HEK293 (cell line): ENCODE measurements around the gene NAPA.

ENCODE experiments used
- CTCF ChIA-PET: fragments of 350-600 bp; formaldehyde crosslinking; extraction: SDS; loops from one replicate; lab custom pipeline; 2021; ENCODE audit warnings: antibody characterized with exemption; lab: Yijun Ruan, JAX
- POLR2A ChIA-PET: fragments of 300-600 bp; formaldehyde crosslinking; extraction: SDS; loops from one replicate; lab custom pipeline; 2020; ENCODE audit warnings: antibody characterized with exemption, inconsistent platforms; lab: Yijun Ruan, JAX
- H3K27ac ChIP-seq: fragments of 200-500 bp; sonication (Bioruptor generic); 2 replicates; pipeline ENCODE4 v1.5.1; 2014; ENCODE audit warnings: low read depth, low read length, control low read depth, inconsistent platforms; ENCODE audit errors: extremely low read depth
- H3K36me3 ChIP-seq, 2 experiments: fragments of 200-500 bp in 1 of 2; sonication (Bioruptor generic) in 1 of 2; 1 replicate in 1 of 2; 2 replicates in 1 of 2; pipeline ENCODE4 v1.5.1; 2014 to 2017; ENCODE audit warnings: inconsistent platforms in 2 of 2, low read length in 2 of 2; ENCODE audit not compliant: control insufficient read depth in 2 of 2, insufficient read depth in 1 of 2
- H3K4me1 ChIP-seq: fragments of 200-500 bp; sonication (Bioruptor generic); 2 replicates; pipeline ENCODE4 v1.5.1; 2014; ENCODE audit warnings: mild to moderate bottlenecking, low read length, inconsistent platforms; ENCODE audit not compliant: control insufficient read depth, insufficient read depth
- H3K4me3 ChIP-seq: 2 replicates; pipeline ENCODE4 v1.5.1; 2011; ENCODE audit warnings: low read depth, mild to moderate bottlenecking, control low read depth, low read length, moderate library complexity
- H3K9me3 ChIP-seq: fragments of 200-500 bp; sonication (Bioruptor generic); 2 replicates; pipeline ENCODE4 v1.5.1; 2014; ENCODE audit warnings: low read depth, low read length, inconsistent platforms; ENCODE audit not compliant: control insufficient read depth, insufficient read depth
- CTCF ChIP-seq: fragments of 450-650 bp; formaldehyde crosslinking; IDR thresholded peaks from 2 replicates; pipeline ENCODE4 v1.5.1; 2016; ENCODE audit warnings: missing biosample characterization, missing genetic modification characterization
- HOXC10 ChIP-seq: sonication (generic); formaldehyde crosslinking; IDR thresholded peaks from 2 replicates; pipeline ENCODE4 v1.8.1; 2023; ENCODE audit warnings: mild to moderate bottlenecking, missing genetic modification reagents
- KLF1 ChIP-seq: fragments of 450-650 bp; formaldehyde crosslinking; IDR thresholded peaks from 2 replicates; pipeline ENCODE4 v1.5.1; 2016; ENCODE audit warnings: missing biosample characterization, missing genetic modification characterization
- KLF8 ChIP-seq: fragments of 450-650 bp; formaldehyde crosslinking; IDR thresholded peaks from 2 replicates; pipeline ENCODE4 v1.5.1; 2016; ENCODE audit warnings: missing biosample characterization, missing genetic modification characterization
- PRDM4 ChIP-seq: fragments of 450-650 bp; formaldehyde crosslinking; IDR thresholded peaks from 2 replicates; pipeline ENCODE4 v1.5.1; 2017; ENCODE audit warnings: missing biosample characterization, missing genetic modification characterization
- YY2 ChIP-seq: fragments of 450-650 bp; formaldehyde crosslinking; IDR thresholded peaks from 2 replicates; pipeline ENCODE4 v1.5.1; 2016; ENCODE audit warnings: missing biosample characterization, missing genetic modification characterization
- ZFHX2 ChIP-seq: fragments of 450-650 bp; formaldehyde crosslinking; conservative IDR thresholded peaks from 2 replicates; pipeline ENCODE4 v1.5.1; 2016; ENCODE audit warnings: missing biosample characterization, missing genetic modification characterization
- ZNF140 ChIP-seq: fragments of 450-650 bp; formaldehyde crosslinking; IDR thresholded peaks from 2 replicates; pipeline ENCODE4 v1.5.1; 2016; ENCODE audit warnings: missing biosample characterization, missing genetic modification characterization
- ZNF155 ChIP-seq: fragments of 450-650 bp; formaldehyde crosslinking; IDR thresholded peaks from 2 replicates; pipeline ENCODE4 v1.5.1; 2016; ENCODE audit warnings: missing biosample characterization, missing genetic modification characterization
- ZNF223 ChIP-seq: fragments of 450-650 bp; formaldehyde crosslinking; IDR thresholded peaks from 2 replicates; pipeline ENCODE4 v1.5.1; 2016; ENCODE audit warnings: missing biosample characterization, missing genetic modification characterization
- ZNF248 ChIP-seq: fragments of 450-650 bp; formaldehyde crosslinking; IDR thresholded peaks from 2 replicates; pipeline ENCODE4 v1.5.1; 2017; ENCODE audit warnings: missing biosample characterization, missing genetic modification characterization
- ZNF274 ChIP-seq, 2 experiments: fragments of 200-500 bp in 1 of 2; fragments of 450-650 bp in 1 of 2; sonication (Bioruptor generic) in 1 of 2; formaldehyde crosslinking in 1 of 2; IDR thresholded peaks; 2 replicates each; pipeline versions ENCODE4 v1.5.1 to v1.6.1; 2014 to 2016; ENCODE audit warnings: borderline replicate concordance in 1 of 2, inconsistent platforms in 1 of 2, low read length in 1 of 2, missing biosample characterization in 1 of 2, missing genetic modification characterization in 1 of 2
- ZNF335 ChIP-seq: fragments of 450-650 bp; formaldehyde crosslinking; conservative IDR thresholded peaks from 2 replicates; pipeline ENCODE4 v1.5.1; 2016; ENCODE audit warnings: missing biosample characterization, missing genetic modification characterization
- ZNF366 ChIP-seq: fragments of 450-650 bp; formaldehyde crosslinking; conservative IDR thresholded peaks from 2 replicates; pipeline ENCODE4 v1.5.1; 2016; ENCODE audit warnings: missing biosample characterization, missing genetic modification characterization
- ZNF394 ChIP-seq: fragments of 450-650 bp; formaldehyde crosslinking; IDR thresholded peaks from 2 replicates; pipeline ENCODE4 v1.5.1; 2016; ENCODE audit warnings: missing biosample characterization, missing genetic modification characterization, mild to moderate bottlenecking, moderate library complexity, borderline replicate concordance
- ZNF510 ChIP-seq: fragments of 450-650 bp; formaldehyde crosslinking; IDR thresholded peaks from 2 replicates; pipeline ENCODE4 v1.5.1; 2018; ENCODE audit warnings: mild to moderate bottlenecking, missing genetic modification characterization, missing biosample characterization; ENCODE audit not compliant: insufficient replicate concordance
- ZNF596 ChIP-seq: fragments of 450-650 bp; IDR thresholded peaks from 2 replicates; pipeline ENCODE4 v1.5.0; 2018; ENCODE audit warnings: missing biosample characterization, mild to moderate bottlenecking, missing genetic modification characterization, moderate library complexity
- ZNF600 ChIP-seq: fragments of 450-650 bp; formaldehyde crosslinking; IDR thresholded peaks from 2 replicates; pipeline ENCODE4 v1.5.1; 2016; ENCODE audit warnings: missing biosample characterization, missing genetic modification characterization
- ZNF645 ChIP-seq: fragments of 450-650 bp; formaldehyde crosslinking; IDR thresholded peaks from 2 replicates; pipeline ENCODE4; 2016; ENCODE audit warnings: missing biosample characterization, missing genetic modification characterization
- ZNF677 ChIP-seq: fragments of 450-650 bp; IDR thresholded peaks from 2 replicates; pipeline ENCODE4 v1.5.0; 2018; ENCODE audit warnings: missing biosample characterization, mild to moderate bottlenecking, missing genetic modification characterization, moderate library complexity
- ZSCAN4 ChIP-seq: fragments of 450-650 bp; formaldehyde crosslinking; IDR thresholded peaks from 2 replicates; pipeline ENCODE4 v1.5.1; 2017; ENCODE audit warnings: missing biosample characterization, missing genetic modification characterization
- TF ChIP-seq, protein P1 (sequence below): fragments of 450-650 bp; formaldehyde crosslinking; IDR thresholded peaks from 2 replicates; pipeline ENCODE4 v1.5.1; 2016; ENCODE audit warnings: missing biosample characterization, missing genetic modification characterization, low read depth

NAPA gene

DNA sequence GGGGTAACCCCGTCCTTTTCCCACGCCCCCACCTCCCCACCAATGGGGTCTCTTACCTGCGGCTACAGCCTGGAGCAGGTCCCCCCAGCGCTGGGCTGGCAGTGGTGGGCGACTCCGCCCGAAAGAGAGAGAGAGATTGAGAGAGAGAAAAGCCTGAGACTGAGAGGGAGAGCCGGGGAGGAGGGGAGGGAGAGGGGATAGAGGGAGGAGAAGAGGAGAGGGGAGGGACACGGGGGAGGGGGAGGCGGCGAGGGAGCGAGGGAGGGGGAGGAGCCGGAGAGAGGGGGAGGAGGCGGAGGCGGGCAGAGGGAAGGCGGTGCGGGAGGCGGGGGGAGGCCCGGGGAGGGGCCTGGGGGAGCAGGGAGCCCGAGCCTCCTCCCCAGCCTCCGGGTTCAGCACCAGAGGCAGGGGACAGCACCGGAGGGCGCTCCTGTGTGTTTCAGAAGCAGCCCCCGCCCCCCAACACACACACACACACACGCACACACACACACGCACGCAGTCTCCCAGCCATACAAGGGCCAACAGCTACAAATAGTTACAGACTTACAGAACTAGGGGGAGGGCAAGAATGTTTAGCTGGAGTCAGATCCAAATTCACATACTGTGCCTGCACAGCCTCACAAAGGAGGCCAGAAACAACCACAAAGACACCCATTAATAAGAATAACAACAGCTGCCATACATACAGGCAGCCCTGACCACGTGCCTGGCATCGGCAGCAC, 43.0 kb downstream of the NAPA start, which contains the start of gene SLC8A2 (continued):
- peak; percentile 37 for TF ChIP-seq ZNF335 (tag by site-specific recombination)
- peak; percentile 85 for TF ChIP-seq KLF8 (tag by site-specific recombination)
- TF ChIP-seq ZNF645 = no peak
- TF ChIP-seq YY2 (tag by site-specific recombination) = 0 out of 2 replicates have a peak, but pooled peaks have one; percentile 51
- no peak for TF ChIP-seq ZNF510 (tag by site-specific recombination)
- TF ChIP-seq PRDM4 (tag by site-specific recombination) = peak; percentile 79
- no peak for TF ChIP-seq HOXC10 (CRISPR knock-in tag)
- no peak for TF ChIP-seq ZNF155 (tag by site-specific recombination)
- TF ChIP-seq KLF1 = peak; percentile 95

DNA sequence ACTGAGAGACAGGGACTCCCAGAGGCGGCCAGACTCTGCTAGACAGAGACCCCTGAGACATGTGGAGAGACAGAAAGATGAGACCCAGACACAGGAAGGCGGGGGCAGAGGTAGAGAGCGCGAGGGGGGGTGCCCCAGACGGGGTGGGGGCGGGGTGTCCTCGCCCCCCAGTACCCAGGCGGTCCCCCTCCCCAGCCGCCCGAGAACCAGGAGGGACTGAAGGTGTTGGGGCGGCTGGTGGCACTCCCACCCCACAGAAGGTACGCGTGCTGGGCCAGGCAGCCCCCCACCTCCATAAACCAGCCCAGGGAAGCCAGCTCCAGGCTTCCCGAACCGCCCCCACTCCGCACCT, 43.5 kb downstream of the NAPA start:
- H3K27ac ChIP-seq = no peak overlapping the region
- POLR2A ChIA-PET = interaction anchor here (2.2 kb wide), 1 partner anchor 12 kb away, joined by 7 read pairs; the partner anchor contains the start of gene KPTN
- no peaks in the 10 kb centered on the region for H3K36me3 ChIP-seq
- no peaks in the 10 kb centered on the region for H3K9me3 ChIP-seq
- H3K4me1 ChIP-seq = no peaks in the 10 kb centered on the region
- H3K4me3 ChIP-seq = peak overlapping the region; percentile 6; the same call in 1 of the 2 replicates
- CTCF ChIA-PET = interaction anchor here (0.8 to 1.1 kb wide), 2 partner anchors 129 to 235 kb away, joined by 3 read pairs; no protein-coding TSS in a partner anchor
- no peak for TF ChIP-seq ZNF677
- TF ChIP-seq ZNF223 (tag by site-specific recombination) = no peak
- no peak for TF ChIP-seq ZNF140 (tag by site-specific recombination)
- no peak for TF ChIP-seq ZNF394 (tag by site-specific recombination)
- peak; percentile 55; the same call in 1 of the 2 replicates for TF ChIP-seq ZFHX2 (tag by site-specific recombination)
- TF ChIP-seq CTCF (tag by site-specific recombination) = no peak
- TF ChIP-seq, all 188 proteins: peak for 1

DNA sequence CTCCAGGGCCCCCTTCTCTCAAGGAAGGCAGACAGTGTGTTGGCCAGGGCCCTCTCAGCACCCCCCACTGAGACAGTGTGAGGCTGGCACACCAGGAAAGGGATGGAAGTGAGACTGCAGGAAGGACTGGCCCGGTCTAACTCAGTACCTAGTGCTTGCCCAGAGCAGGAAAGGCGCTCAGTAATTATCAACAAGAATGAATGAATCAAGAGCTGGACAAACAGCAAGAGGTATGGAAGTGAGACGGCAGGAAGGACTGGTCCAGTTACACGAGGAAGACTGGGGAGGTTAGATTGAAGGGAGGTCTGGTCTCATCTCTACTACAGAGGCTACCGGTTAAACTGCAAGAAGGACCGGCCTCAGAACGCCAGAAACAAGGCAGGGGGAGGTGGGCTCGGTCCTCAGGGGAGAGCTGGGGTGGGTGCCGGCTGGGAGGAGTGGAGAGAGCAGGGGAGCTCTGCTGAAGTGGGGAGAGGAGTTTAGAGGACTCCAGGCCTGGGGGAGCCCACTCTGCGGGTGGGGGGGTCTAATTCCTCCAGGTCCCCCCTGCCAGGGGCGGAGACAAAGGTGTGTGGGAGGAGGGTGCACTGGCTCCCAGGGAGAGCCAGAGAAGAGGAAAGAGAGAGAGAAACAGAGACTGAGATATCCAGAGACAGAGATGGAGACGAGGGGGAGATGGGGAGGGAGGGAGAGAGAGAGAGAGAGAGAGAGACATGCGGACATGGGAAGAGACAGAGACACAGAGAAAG, 44.2 kb downstream of the NAPA start:
- CTCF ChIA-PET = interaction anchor here (0.5 to 1.1 kb wide), 4 partner anchors 32 to 324 kb away, joined by 3 to 6 read pairs (median 4); no protein-coding TSS in a partner anchor
- Histone ChIP-seq H3K9me3 (no peaks in the 10 kb centered on the region), H3K4me1 (no peaks in the 10 kb centered on the region), H3K27ac (no peak overlapping the region), H3K36me3 (no peaks in the 10 kb centered on the region), H3K4me3 (no peak overlapping the region)
- POLR2A ChIA-PET = interaction anchor here (2.2 kb wide), 1 partner anchor 13 kb away, joined by 7 read pairs; the partner anchor contains the start of gene KPTN
- TF ChIP-seq ZNF600 (tag by site-specific recombination) (no peak), ZSCAN4 (no peak; the same call in 1 of the 2 replicates), ZNF366 (tag by site-specific recombination) (peak; percentile 68), ZNF596 (tag by site-specific recombination) (peak; percentile 19; the same call in 1 of the 2 replicates), ZNF274 (IDR thresholded peaks at IDR 0.05; ENCODE audit: low read length) (no peak), ZNF274 (tag by site-specific recombination; IDR thresholded peaks at IDR 0.05; ENCODE audit: borderline replicate concordance) (0 out of 2 replicates have a peak, but pooled peaks have one; percentile 43), ZNF248 (tag by site-specific recombination) (no peak)
- TF ChIP-seq, protein P1, sequence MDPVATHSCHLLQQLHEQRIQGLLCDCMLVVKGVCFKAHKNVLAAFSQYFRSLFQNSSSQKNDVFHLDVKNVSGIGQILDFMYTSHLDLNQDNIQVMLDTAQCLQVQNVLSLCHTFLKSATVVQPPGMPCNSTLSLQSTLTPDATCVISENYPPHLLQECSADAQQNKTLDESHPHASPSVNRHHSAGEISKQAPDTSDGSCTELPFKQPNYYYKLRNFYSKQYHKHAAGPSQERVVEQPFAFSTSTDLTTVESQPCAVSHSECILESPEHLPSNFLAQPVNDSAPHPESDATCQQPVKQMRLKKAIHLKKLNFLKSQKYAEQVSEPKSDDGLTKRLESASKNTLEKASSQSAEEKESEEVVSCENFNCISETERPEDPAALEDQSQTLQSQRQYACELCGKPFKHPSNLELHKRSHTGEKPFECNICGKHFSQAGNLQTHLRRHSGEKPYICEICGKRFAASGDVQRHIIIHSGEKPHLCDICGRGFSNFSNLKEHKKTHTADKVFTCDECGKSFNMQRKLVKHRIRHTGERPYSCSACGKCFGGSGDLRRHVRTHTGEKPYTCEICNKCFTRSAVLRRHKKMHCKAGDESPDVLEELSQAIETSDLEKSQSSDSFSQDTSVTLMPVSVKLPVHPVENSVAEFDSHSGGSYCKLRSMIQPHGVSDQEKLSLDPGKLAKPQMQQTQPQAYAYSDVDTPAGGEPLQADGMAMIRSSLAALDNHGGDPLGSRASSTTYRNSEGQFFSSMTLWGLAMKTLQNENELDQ = no peak
